H9 (cell line): ENCODE data around the gene DPRX. TPM values are rescaled to one million over a fixed set of nuclear protein-coding genes. Genes with fewer than 3 reads are reported as not detected.
A peak's percentile ranks its signal among the peaks of the same experiment; 100 is the strongest.

Experiments
- DNase-seq: peaks from one replicate; pipeline ENCODE4 v3.0.0-alpha.2; 2017
- H2AFZ ChIP-seq: one replicate; pipeline ENCODE4 v1.6.1; 2013; ENCODE audit warnings: mild to moderate bottlenecking, low read length, control low read depth, moderate library complexity
- H2AK5ac ChIP-seq: 2 replicates; pipeline ENCODE4 v1.6.1; 2013; ENCODE audit warnings: low read length, control low read depth, mixed read lengths; ENCODE audit not compliant: insufficient read length
- H2BK120ac ChIP-seq: one replicate; pipeline ENCODE4 v1.6.1; 2013; ENCODE audit warnings: low read depth, mild to moderate bottlenecking, low read length, control low read depth, inconsistent platforms; ENCODE audit not compliant: poor library complexity, severe bottlenecking
- H2BK12ac ChIP-seq: 2 replicates; pipeline ENCODE4 v1.6.1; 2013; ENCODE audit warnings: low read length, control low read depth, mixed read lengths, low read depth; ENCODE audit not compliant: insufficient read length
- H2BK15ac ChIP-seq: 2 replicates; pipeline ENCODE4 v1.6.1; 2013; ENCODE audit warnings: low read depth, low read length, control low read depth
- H2BK20ac ChIP-seq: one replicate; pipeline ENCODE4 v1.6.1; 2013; ENCODE audit warnings: low read depth, mild to moderate bottlenecking, low read length, control low read depth, inconsistent platforms; ENCODE audit not compliant: poor library complexity, severe bottlenecking
- H2BK5ac ChIP-seq: 2 replicates; pipeline ENCODE4 v1.6.1; 2013; ENCODE audit warnings: low read length, control low read depth, mixed read lengths; ENCODE audit not compliant: insufficient read length
- H3K14ac ChIP-seq: 2 replicates; pipeline ENCODE4 v1.6.1; 2013; ENCODE audit warnings: low read length, control low read depth; ENCODE audit not compliant: insufficient read depth
- H3K18ac ChIP-seq: 2 replicates; pipeline ENCODE4 v1.6.1; 2013; ENCODE audit warnings: low read depth, mild to moderate bottlenecking, mixed read lengths, low read length, control low read depth; ENCODE audit not compliant: insufficient read length
- H3K23ac ChIP-seq: 2 replicates; pipeline ENCODE4 v1.6.1; 2013; ENCODE audit warnings: low read length, control low read depth, mixed read lengths, low read depth; ENCODE audit not compliant: insufficient read length
- H3K23me2 ChIP-seq: 2 replicates; pipeline ENCODE4 v1.6.1; 2013; ENCODE audit warnings: low read depth, mild to moderate bottlenecking, mixed read lengths, low read length, control low read depth; ENCODE audit not compliant: insufficient read length, poor library complexity, severe bottlenecking
- H3K27ac ChIP-seq: 2 replicates; pipeline ENCODE4 v1.5.1; 2013; ENCODE audit warnings: low read length, control low read depth, mixed read lengths, low read depth; ENCODE audit not compliant: insufficient read length
- H3K27me3 ChIP-seq: 2 replicates; pipeline ENCODE4 v1.6.1; 2013; ENCODE audit warnings: low read length, control low read depth, inconsistent platforms; ENCODE audit not compliant: insufficient read depth
- H3K4ac ChIP-seq: 2 replicates; pipeline ENCODE4 v1.6.1; 2013; ENCODE audit warnings: low read depth, mild to moderate bottlenecking, control low read depth, inconsistent platforms, low read length, moderate library complexity
- H3K4me1 ChIP-seq: 2 replicates; pipeline ENCODE4 v1.6.1; 2013; ENCODE audit warnings: low read length, control low read depth, inconsistent platforms; ENCODE audit not compliant: insufficient read depth
- H3K4me2 ChIP-seq: 2 replicates; pipeline ENCODE4 v1.6.1; 2013; ENCODE audit warnings: low read length, control low read depth, mixed read lengths; ENCODE audit not compliant: insufficient read length, insufficient read depth
- H3K56ac ChIP-seq: 2 replicates; pipeline ENCODE4 v1.6.1; 2013; ENCODE audit warnings: low read depth, mild to moderate bottlenecking, mixed read lengths, low read length, control low read depth; ENCODE audit not compliant: insufficient read length
- H3K79me1 ChIP-seq: 2 replicates; pipeline ENCODE4 v1.6.1; 2013; ENCODE audit warnings: low read depth, mild to moderate bottlenecking, moderate library complexity, low read length, control low read depth, inconsistent platforms; ENCODE audit not compliant: insufficient read depth, poor library complexity, severe bottlenecking
- H3K79me2 ChIP-seq: 2 replicates; pipeline ENCODE4 v1.6.1; 2013; ENCODE audit warnings: low read length, control low read depth, inconsistent platforms; ENCODE audit not compliant: insufficient read depth
- H3K9ac ChIP-seq: 2 replicates; pipeline ENCODE4 v1.6.1; 2013; ENCODE audit warnings: low read length, control low read depth, mixed read lengths; ENCODE audit not compliant: insufficient read length; ENCODE audit errors: extremely low read depth
- H3K9me3 ChIP-seq: one replicate; pipeline ENCODE4 v1.6.1; 2013; ENCODE audit warnings: low read depth, low read length, inconsistent platforms; ENCODE audit not compliant: control insufficient read depth
- H3T11ph ChIP-seq: one replicate; pipeline ENCODE4 v1.6.1; 2013; ENCODE audit warnings: mild to moderate bottlenecking, low read length, control low read depth, inconsistent platforms
- H4K20me1 ChIP-seq: one replicate; pipeline ENCODE4 v1.6.1; 2013; ENCODE audit not compliant: control insufficient read depth, insufficient read length, insufficient read depth
- H4K5ac ChIP-seq: 2 replicates; pipeline ENCODE4 v1.6.1; 2013; ENCODE audit warnings: low read depth, mild to moderate bottlenecking, mixed read lengths, low read length, control low read depth; ENCODE audit not compliant: insufficient read length
- H4K8ac ChIP-seq: replicated peaks from 2 replicates; pipeline ENCODE4 v1.6.1; 2013; ENCODE audit warnings: low read length, control low read depth, mixed read lengths, low read depth; ENCODE audit not compliant: insufficient read length
- H4K91ac ChIP-seq: 2 replicates; pipeline ENCODE4 v1.6.1; 2013; ENCODE audit warnings: low read depth, mild to moderate bottlenecking, moderate library complexity, mixed read lengths, low read length, control low read depth; ENCODE audit not compliant: insufficient read length
- H3K27ac Mint-ChIP-seq, 3 experiments: 2 replicates in 2 of 3; 3 replicates in 1 of 3; pipeline ENCODE4 v1.8.0; 2020 to 2021; ENCODE audit warnings: mixed read lengths in 3 of 3, mild to moderate bottlenecking in 1 of 3, moderate library complexity in 1 of 3
- H3K27me3 Mint-ChIP-seq: 2 replicates; pipeline ENCODE4 v1.8.0; 2021; ENCODE audit warnings: low read depth, mild to moderate bottlenecking, moderate library complexity, mixed read lengths
- H3K36me3 Mint-ChIP-seq, 3 experiments: 2 replicates in 2 of 3; 3 replicates in 1 of 3; pipeline ENCODE4 v1.8.0; 2020 to 2021; ENCODE audit warnings: low read depth in 3 of 3, mixed read lengths in 3 of 3; ENCODE audit not compliant: insufficient read depth in 1 of 3
- H3K4me1 Mint-ChIP-seq, 2 experiments: 2 replicates each; pipeline ENCODE4 v1.8.0; 2020; ENCODE audit warnings: mixed read lengths in 2 of 2
- H3K4me3 Mint-ChIP-seq, 2 experiments: 2 replicates in 1 of 2; 3 replicates in 1 of 2; pipeline ENCODE4 v1.8.0; 2020 to 2021; ENCODE audit warnings: mild to moderate bottlenecking in 2 of 2, mixed read lengths in 2 of 2, moderate library complexity in 1 of 2
- H3K9me3 Mint-ChIP-seq, 2 experiments: 2 replicates in 1 of 2; 3 replicates in 1 of 2; pipeline ENCODE4 v1.8.0; 2020; ENCODE audit warnings: mild to moderate bottlenecking in 2 of 2, mixed read lengths in 2 of 2, moderate library complexity in 1 of 2
- CTCF ChIP-seq: fragments of 200-600 bp; sonication (generic); conservative IDR thresholded peaks from 3 replicates; pipeline ENCODE4 v1.8.0; 2021; ENCODE audit warnings: antibody characterized with exemption, mild to moderate bottlenecking
- WGBS: extraction: QIAGEN DNeasy Blood & Tissue Kit; methylation state at CpG from one replicate; pipeline ENCODE4 v1.1.7; 2013; ENCODE audit warnings: missing lambda C conversion rate, low lambda C conversion rate, mixed read lengths; ENCODE audit not compliant: insufficient read length; ENCODE audit errors: extremely low coverage; 5-methylcytosine and 5-hydroxymethylcytosine counted together
- total RNA-seq: library from RNA; stranded (reverse); gene quantifications from 2 replicates; pipeline ENCODE4 v1.2.1, GENCODE V29; 2021

Gene DPRX
- total RNA-seq, 1 experiment from 2014 or later: not detected

GRCh38 chr19:53670345-53670744 is 38.5 kb downstream of the DPRX start:
- Histone ChIP-seq H3K23ac (no peak overlapping the region), H3K23me2 (no peaks in the 10 kb centered on the region), H3K27me3 (no peaks in the 10 kb centered on the region), H3K9ac (no peak overlapping the region), H4K5ac (no peak overlapping the region), H3K4ac (no peak overlapping the region; the same call in 1 of the 2 replicates), H2AFZ (no peak overlapping the region), H3K79me2 (no peaks in the 10 kb centered on the region), H2AK5ac (peak overlapping the region; percentile 60), H3K79me1 (no peaks in the 10 kb centered on the region), H3K14ac (peak overlapping the region; percentile 71; the same call in 1 of the 2 replicates), H4K91ac (no peak overlapping the region), H3K27ac (no peak overlapping the region), H2BK5ac (no peak overlapping the region), H3T11ph (no peak overlapping the region), H2BK12ac (no peak overlapping the region), H2BK20ac (no peak overlapping the region), H3K4me2 (no peak overlapping the region), H4K20me1 (no peaks in the 10 kb centered on the region), H2BK120ac (no peak overlapping the region), H3K9me3 (no peaks in the 10 kb centered on the region), H4K8ac (peak overlapping the region; percentile 32), H3K18ac (peak overlapping the region; percentile 78), H2BK15ac (no peak overlapping the region), H3K56ac (no peak overlapping the region), H3K4me1 (peaks cover 6% of the 10 kb centered on the region; the same call in 1 of the 2 replicates)
- peak overlapping the region; percentile 85 to 90 (median 86); a peak in 4 of 7 replicates for H3K27ac Mint-ChIP-seq
- no peaks in the 10 kb centered on the region for H3K27me3 Mint-ChIP-seq
- peaks cover 3 to 20% (median 9%) of the 10 kb centered on the region in 3 experiments; a peak in 4 of 7 replicates for H3K36me3 Mint-ChIP-seq
- no CpG with 5 or more reads among the region's 5 CpGs for WGBS
- no peaks in the 10 kb centered on the region for H3K9me3 Mint-ChIP-seq
- peaks cover 27 to 34% of the 10 kb centered on the region in 2 experiments for H3K4me1 Mint-ChIP-seq
- H3K4me3 Mint-ChIP-seq: peak overlapping the region in 1 of 2 experiments; percentile 57; a peak in 1 of 5 replicates
- no peak for DNase-seq
- TF ChIP-seq CTCF: no peak
